NCI-H460 (cell line): Measurements from ENCODE around the gene DPYD. TPM values are rescaled to one million over a fixed set of nuclear protein-coding genes. Genes with fewer than 3 reads are reported as not detected.
A peak's percentile ranks its signal among the peaks of the same experiment; 100 is the strongest.

Source experiments
- DNase-seq: peaks from one replicate; pipeline ENCODE4 v3.0.0-alpha.2; 2016; ENCODE audit warnings: low read depth; ENCODE audit errors: extremely low read depth
- total RNA-seq: library from RNA; depleted of rRNA; stranded (reverse); fragments of >200 nt; shearing (Covaris generic); gene quantifications from 2 replicates; pipeline ENCODE4 v1.2.3, GENCODE V29; 2014

DPYD gene
- total RNA-seq, 1 experiment from 2014 or later, result 7.9 TPM

DNA sequence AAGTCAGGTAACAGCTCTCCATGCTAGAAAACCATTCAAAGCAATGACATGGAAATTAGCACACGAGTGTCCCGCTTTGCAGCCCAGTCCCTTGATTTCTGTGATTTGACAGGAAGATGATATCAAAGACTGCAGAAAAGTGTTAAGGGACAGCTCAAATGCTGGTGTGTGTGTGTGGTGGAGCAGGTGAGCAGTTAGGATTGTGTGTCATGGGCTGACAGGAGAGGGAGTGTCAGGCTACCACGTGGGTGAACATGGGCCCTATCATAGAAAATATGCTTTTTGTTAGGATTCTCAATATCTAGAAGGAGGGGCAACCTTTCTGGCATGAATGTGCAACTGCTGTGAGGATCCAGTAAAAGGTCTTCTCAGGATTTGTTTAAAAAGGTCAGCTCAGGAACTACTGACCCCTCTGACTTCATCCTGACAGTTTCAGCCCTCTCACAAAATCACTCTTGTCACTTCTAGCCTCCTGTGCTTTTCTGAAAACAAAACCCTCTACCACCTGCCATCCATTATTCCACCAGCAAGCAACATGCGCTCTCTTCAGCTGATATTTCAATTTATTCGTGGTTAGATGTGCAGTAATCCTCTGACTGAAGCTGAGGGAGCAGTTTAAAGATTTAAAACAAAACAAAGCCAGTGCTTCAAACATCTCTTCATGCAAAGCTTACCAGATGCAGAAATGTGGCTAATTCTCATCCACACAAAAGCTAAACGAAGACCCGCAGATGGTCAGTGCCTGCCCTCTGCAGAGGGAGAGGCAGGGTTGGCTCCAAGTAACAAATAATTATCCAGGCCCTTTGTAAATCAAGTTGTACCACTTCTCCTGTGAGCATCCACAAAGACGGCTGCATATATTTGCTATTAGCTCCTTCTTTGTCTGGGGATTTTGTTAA is 801.3 kb downstream of the DPYD start:
- DNase-seq, result no peak

DNA sequence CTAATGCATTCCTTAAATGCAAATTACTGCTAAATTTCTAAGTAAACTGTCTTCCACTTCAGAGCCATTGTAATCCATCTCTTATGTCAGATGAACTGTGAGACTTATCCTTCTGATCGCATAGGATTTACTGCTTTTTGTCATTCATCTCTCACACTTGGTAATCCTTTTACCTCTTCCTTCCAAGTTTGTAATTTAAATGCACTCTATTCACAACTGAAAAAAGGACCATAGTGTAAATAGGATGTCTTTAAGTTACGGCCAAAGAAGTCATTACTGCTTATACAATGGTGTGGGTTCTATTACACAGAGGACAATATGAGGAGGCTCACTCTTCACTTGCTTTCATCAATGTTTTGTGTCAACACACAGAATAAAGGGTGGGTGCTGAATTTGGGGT is 806.0 kb downstream of the DPYD start:
- DNase-seq, result no peak

DNA sequence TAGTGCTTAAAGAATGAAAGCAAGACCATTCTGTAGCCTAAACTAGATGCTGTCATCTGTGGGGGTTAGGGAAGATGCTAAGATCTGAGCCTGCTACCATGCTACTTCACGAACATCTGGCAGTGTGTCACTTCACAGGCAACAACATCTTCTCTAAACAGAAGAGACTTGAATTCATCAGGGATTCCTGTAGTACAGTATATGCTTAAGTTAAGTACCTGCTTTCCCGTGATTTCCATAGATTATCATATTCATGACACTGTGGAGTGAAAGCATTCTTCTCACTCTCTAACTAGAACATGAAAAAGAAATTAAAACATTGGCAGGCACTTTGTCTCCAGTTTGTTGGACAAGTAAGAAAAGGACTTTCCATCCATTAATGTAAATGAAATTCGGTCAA is 808.4 kb downstream of the DPYD start:
- no peak for DNase-seq

DNA sequence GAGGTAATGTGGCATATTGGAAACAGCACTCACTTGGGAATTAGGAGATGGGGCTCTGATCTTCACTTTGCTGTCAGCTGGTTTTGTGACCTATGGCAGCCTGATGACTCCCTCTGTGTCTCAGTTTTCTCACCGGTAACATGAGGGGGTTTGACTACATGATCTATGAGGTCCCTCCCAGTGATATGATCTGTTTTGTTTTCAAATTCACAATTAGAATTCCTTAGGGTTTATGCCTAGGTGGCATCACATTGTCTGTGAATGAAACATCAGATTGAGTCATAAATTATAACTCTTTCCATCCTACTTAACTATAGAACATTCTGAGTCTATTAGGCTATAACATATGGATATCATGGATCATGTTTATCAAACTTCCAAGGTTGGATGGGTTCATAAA is 812.7 kb downstream of the DPYD start:
- DNase-seq, result no peak

DNA sequence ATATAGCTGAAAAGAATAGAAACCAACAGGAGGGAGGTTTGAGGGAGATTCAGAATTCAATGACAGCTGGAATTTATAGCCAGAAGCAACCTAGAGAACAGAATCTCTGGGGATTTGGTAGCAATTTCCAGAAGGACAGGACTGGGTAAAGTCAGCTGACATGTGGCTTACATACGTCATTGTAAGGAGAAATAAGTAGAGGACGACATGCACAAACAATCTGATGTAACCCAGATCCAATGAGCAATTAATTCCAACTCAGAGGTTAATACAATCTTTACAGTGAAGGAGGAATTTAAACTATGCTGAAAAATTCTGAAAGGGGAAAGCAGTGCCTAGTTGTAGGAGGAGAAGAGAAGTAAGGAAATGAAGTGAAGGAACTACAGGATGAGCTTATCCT is 815.3 kb downstream of the DPYD start:
- DNase-seq, result no peak

DNA sequence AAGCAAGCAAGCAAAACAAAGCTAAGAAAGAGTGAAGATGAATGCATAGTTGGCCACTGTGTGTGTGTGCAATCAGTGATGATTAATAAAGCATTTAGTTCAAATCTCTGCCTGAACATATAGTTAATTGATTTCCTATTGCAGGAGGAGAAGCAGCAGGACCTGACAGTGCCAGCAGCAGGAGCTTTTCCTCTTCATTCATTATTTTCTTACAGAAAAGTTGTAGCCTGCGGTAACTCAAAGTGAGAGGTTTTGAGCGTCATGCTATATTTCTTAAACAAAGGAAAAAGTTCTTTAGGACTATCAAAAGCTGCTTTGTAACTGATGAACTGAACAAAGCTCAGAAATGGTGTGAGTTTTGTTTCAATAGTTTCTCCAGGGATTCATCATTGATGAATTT is 819.3 kb downstream of the DPYD start:
- no peak for DNase-seq

DNA sequence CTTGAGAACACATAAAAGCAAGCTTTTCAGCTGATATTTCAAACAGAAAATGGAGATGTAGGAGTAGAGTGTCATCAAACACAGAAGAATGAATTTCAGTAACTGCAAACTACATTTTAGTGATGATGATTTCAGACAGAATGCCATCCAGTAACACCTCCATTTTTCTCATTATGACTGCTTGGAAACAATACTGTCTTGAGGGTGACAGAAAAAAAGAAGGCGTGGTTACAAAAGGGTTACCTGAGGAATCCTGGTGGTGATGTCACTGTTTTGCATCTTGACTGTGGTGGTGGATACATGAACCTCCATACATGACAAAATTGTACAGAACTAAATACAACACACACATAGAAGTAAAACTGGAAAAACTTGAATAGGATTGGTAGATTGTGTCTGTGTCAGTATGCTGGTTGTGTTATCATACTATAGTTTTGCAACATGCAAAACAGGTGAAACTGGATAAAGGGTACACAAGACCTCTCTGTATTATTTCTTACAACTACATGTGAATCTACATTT is 823.4 kb downstream of the DPYD start:
- no peak for DNase-seq

DNA sequence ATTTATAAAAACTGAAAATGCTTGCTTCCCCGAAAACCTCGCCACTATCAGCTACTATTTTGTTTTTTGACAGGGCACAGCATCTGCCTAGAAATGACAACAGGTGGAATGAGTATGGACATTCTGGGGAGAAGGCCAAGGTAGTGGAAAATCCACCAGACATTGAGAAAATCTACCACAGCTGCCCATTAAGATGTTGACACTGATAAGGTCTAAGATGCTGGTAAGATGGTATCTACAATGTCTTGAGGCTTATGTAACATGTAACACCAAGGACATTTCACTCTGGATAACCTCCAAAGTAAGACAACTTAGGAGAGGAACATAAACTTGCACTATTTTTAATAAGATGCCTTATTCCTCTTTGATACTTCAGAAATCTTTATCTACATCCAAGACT is 825.1 kb downstream of the DPYD start:
- DNase-seq, result no peak

DNA sequence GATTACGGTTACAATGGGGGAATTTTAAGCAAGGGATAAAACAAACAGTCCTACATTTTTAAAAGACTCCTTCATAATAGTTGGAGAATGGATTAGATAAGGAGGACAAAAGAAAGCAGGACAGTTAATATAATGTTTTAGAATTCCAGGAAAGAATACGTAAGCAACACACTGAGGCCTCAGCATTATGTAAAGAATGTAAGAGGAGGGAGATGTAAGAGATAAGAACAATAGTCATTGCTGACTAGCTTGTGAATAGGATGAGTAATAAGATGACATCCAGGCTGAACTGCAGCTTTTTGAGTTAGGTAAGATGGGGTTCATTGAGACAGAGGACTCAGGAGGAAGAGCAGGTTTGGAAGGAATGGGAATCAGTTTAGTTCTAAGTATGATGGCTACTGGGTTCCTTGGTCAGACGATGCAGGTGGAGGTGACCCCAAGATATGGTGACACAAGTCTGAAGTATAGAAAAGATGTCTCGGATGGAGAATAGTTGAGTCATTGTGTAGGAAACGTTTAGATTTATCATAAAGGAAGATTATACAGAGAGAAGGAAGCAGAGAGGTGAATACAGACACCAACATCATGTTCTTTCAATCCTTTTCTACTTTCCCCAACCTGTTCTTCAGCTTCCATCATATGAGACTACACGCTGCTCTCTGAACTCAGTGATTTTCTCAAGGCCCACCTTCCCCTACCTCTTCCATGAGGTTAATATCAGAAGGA is 826.4 kb downstream of the DPYD start:
- peak; percentile 30 for DNase-seq

DNA sequence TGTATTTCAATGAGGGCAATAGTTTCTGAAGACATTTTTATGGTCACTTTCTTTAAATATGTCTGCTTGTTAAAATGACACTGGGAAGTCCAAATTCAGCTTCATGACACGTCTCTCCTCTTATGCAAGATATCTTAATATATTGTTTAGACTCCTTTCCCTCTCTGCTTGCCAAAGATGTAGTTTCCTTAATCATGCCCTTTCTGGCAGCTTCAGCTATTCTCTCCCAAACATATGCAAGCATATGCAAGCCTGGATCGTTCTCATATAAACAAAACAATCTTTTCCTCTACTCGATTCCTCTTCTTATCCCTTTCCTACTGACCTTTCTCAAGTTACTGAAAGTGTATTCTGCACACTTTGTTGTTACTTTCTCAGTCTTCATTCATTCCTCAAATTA is 827.1 kb downstream of the DPYD start:
- peak; percentile 2 for DNase-seq

DNA sequence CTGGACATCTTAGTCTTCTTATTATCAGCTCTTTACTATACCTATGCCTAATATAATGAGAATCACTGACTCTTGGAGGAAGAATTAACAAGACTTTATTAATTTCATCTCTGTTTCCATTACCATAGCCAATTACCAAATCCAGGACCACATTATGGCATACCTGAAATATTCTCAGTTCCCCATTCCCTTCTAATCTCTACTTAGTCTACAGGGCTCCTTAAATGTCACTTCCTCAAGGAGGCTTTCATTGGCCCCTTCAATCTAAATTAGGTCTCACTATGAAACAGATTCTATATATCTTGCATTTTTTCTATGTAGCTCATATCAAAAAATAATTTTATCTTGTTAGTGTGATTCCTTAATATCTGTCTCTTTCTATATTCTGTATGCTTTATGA is 828.0 kb downstream of the DPYD start:
- no peak for DNase-seq

DNA sequence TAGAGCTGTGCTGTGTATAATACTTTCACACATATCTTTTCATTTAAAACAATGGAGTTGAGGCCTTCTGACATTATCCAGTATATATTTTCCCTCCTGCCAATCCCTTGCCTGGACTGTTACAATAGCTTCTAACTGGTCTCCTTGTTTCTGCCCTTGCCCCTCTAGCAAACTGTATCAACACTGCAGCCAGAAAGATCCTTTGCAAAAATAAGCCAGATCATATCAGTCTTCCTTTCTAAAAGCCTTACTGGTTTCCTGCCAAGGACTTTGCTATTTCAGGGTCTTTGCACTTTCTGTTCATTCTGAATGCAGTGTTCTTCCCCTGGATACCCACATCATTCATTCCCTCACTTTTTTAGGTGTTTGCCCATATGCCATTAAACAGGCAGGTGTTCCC is 829.2 kb downstream of the DPYD start:
- DNase-seq, result no peak

DNA sequence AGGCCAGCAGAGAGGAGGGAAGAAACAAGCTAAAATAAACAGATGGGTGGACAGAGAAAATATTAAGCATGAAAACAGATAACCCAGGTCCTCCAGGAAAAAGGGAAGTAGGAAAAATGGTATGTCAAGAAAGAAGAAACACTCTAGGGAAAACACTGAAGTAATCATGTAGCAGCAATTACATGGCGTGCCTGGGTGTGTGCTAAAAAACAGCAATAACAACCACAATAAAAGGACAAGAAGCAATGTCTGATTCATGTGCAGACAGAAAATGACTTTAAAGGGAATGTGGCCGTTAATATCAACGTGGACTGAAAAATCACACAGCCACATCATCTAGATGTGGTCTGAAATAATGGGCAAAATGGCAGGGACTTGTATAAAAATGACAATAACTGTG is 829.6 kb downstream of the DPYD start:
- no peak for DNase-seq

DNA sequence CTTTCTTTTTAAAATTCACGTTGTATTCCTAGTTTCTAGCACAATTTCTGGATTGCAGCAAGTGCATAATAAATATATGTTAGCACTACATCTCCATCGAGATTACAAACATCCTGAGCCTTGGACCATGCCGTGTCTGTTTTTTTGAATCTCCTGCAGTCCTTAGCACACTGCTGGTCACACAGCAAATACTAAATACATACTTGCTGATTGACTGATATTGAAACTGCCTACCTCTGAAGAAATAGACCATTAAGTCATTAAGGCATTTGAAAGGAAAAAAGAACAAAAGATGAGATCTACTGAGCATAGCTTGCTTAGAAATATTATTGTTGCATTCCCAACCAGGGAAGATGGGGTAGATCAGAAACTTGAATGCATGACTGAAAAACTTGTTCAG is 830.1 kb downstream of the DPYD start:
- no peak for DNase-seq

DNA sequence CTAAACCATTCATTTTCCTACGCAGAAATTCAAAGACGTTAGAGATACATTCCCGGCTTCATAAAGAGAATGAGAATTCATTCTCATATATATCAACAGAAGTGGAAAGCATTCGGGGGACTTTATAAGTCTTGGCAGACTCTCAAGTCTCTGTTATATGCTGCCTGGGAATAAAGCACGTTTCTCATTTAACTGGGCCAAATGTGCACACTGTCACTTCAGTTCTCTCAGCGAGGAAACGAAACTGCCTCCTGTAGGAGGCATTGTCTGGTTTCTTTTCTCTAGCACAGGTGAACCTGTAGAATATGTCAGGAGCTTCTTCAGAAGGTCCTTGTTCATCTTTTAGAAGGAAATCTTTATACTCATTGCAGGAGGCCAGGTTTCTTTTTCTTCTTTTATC is 831.7 kb downstream of the DPYD start:
- DNase-seq, result no peak

DNA sequence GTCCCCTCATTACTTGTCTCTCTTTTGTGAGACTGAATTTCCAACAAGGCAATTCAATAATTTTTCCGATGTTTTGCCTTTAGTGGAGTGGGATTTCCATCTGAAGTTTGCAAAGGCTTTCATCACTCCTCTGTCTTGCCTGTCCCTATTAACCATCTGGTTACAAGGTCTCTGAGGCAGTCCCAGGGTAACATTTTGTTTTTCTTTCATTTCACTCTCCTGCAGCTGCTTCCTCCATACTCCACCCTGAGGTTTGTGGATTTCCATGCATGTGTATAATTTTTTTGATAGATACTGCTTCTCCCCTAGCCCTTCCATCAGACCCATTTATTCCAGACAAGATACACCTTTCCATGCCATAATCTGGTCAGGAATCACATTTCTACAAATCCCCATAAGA is 832.4 kb downstream of the DPYD start:
- no peak for DNase-seq

DNA sequence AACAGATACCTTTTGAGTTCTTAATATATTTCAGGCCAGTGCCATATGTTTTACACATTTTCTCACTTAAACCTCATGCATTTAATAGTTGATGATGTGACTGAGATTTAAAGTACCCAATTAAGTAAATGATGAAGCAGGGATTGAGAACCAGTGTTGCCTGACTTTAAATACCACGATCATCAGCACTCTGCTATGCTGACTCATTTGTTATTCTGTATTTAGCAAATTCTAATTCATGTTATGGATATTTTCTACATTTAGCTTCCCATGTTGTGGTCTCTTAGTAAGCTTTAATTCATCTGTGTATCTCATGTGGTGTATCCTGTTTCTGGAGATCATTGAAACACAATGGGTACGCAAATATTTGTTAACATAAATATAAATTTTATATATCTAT is 836.3 kb downstream of the DPYD start:
- no peak for DNase-seq

DNA sequence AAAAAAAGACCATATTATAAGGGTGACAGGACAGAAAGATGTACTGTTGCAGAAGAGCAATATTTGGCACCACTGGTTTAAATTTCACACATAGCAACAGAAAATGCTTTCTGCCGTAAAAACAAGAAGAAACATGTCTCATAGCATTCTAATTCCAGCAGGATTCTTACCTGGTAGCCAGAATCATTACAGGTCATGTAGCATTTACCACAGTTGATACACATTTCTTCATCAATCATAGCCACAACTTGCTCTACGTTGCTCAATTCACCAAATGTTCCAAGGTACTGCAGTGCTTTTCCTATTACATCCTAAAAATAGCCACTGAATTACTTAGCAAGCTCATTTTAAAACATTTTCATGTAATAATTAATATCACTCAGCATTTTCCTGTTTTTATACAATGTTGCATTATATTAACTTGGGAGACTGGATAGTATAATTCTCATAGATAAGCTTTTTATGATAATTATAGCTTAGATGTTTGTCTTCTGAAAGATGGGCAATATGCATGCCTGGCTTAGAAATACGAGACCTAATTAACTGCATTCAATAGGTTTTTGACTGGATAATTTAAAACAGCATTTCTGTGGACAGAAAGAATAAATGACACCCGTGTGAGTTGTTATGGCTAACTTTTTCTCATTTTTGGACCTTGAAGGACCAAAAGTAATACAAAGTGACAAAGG is 838.5 kb downstream of the DPYD start:
- no peak for DNase-seq

DNA sequence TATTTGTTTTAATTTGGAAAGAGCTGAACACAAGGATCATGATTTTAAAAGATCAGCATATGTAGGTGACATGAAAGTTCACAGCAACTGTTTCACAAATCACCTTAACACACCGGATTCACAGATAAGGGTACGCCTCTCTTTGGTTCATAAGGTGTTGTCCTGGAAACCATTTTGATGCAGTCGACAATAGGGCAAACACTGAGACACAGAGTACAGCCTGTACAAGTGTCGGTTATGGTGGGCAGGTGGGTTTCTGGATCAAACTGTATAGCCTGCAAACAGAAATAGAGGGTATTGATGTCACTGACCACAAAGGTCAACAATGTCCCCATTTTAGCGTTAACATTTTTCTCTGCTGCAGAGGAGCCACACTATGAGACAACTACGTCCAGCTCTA is 842.0 kb downstream of the DPYD start:
- no peak for DNase-seq

DNA sequence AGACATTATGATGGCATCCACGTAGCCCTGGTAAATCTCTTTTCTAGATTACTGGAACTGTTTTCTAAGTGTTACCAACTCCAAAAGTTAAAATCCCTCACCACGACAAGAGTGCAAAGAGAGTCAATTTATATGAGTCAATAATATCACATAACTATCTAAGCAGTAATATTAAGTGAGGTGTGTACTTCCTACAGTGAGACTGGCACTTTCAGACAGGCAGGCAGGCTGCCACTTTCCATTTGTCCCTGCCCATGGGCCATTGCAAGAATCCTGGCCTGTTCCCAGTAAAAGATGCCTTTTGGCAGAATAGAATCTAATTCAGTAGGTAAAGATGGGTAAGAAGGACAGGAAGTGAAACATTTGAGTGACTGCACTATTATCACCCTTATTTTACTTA is 843.6 kb downstream of the DPYD start:
- no peak for DNase-seq

DNA sequence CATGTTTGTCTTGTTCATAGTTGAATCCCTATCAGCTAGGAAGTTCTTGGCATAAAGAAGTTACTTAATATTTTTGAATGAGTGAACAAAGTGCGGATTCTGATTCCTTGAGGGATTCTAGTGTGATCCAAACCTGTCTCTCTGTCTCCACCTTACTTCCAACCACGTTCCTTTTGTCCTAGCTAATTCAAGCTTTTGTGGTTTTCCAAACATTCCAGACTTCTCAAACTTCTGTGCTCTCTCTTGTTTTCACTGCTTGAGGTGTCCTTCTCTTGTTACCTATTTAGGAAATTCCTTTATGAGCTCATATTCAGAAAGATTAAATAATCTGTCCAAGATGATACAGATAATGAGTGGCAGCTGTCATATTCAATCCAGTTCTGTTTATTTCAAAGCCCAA is 846.1 kb downstream of the DPYD start:
- no peak for DNase-seq
